Kidney (tissue), 14 donors: ENCODE data around the gene TMEM271. TPM values are rescaled to one million over a fixed set of nuclear protein-coding genes. Genes with fewer than 3 reads are reported as not detected.
"Not testable (repeated sequence)": the region's sequence is repeated elsewhere in the genome, so short reads cannot be mapped to it uniquely, and the experiment has no call there.

ENCODE experiments used
- DNase-seq, 5 donors: peaks; one replicate each; pipeline ENCODE4 v3.0.0-alpha.2; 2013 to 2020
- FAIRE-seq: peaks from 2 replicates; lab custom pipeline; 2012; peaks lifted over from hg19 to GRCh38; lab: Jason Lieb, UNC
- H3K27ac ChIP-seq, 2 donors: one replicate each; pipeline ENCODE4 v1.7.0; 2013; ENCODE audit warnings: low read depth in 2 of 2, low read length in 2 of 2, inconsistent platforms in 1 of 2
- H3K27me3 ChIP-seq: one replicate; pipeline ENCODE4 v1.7.1; 2013; ENCODE audit warnings: low read length, inconsistent platforms; ENCODE audit not compliant: control insufficient read depth, insufficient read depth
- H3K36me3 ChIP-seq, 3 donors: one replicate each; pipeline versions ENCODE4 v1.7.0 to v1.7.1; 2013; ENCODE audit warnings: low read length in 3 of 3, control low read depth in 1 of 3, inconsistent platforms in 1 of 3; ENCODE audit not compliant: insufficient read depth in 3 of 3, control insufficient read depth in 2 of 3
- H3K4me1 ChIP-seq, 3 donors: one replicate each; pipeline versions ENCODE4 v1.7.0 to v1.7.1; 2013; ENCODE audit warnings: low read length in 3 of 3, inconsistent platforms in 1 of 3, low read depth in 1 of 3; ENCODE audit not compliant: control insufficient read depth in 2 of 3, insufficient read depth in 2 of 3
- H3K4me3 ChIP-seq, 3 donors: one replicate each; pipeline versions ENCODE4 v1.7.0 to v1.8.1; 2013; ENCODE audit warnings: low read length in 3 of 3, control low read depth in 1 of 3, inconsistent platforms in 1 of 3
- H3K9ac ChIP-seq, 3 donors: one replicate each; pipeline versions ENCODE4 v1.7.0 to v1.7.1; 2013; ENCODE audit warnings: low read length in 3 of 3, control low read depth in 1 of 3, inconsistent platforms in 1 of 3
- H3K9me3 ChIP-seq, 3 donors: one replicate each; pipeline versions ENCODE4 v1.7.0 to v1.7.1; 2013; ENCODE audit warnings: low read length in 3 of 3, control low read depth in 1 of 3, inconsistent platforms in 1 of 3; ENCODE audit not compliant: control insufficient read depth in 2 of 3, insufficient read depth in 1 of 3
- intact Hi-C: fragments of 100-400 bp; cut with DNase I; formaldehyde crosslinking; loops from one replicate; pipeline ENCODE4 v1.11.1; 2022
- polyA plus RNA-seq: library from polyadenylated mRNA; stranded (reverse); fragments of 350-450 nt; fragmentation: Illumina TruSeq; extraction: RNeasy Lipid Tissue Mini Kit (QIAGEN cat#74804); gene quantifications from one replicate; pipeline ENCODE4 v1.2.3, GENCODE V29; 2014; ENCODE audit warnings: low read depth, low replicate concordance; ENCODE audit not compliant: insufficient read depth
- total RNA-seq: library from RNA; stranded (reverse); fragmentation: NEBNext Ultra II Directional; extraction: Animal tissue kit (Norgen Biotek cat#: 25700); gene quantifications from one replicate; pipeline ENCODE4 v1.2.1, GENCODE V29; 2021
- TF ChIP-seq, protein P1 (sequence below): IDR thresholded peaks from 3 replicates; pipeline ENCODE4 v1.5.1; 2012; ENCODE audit warnings: mild to moderate bottlenecking, moderate library complexity, borderline replicate concordance; ENCODE audit not compliant: insufficient read depth; ENCODE audit errors: extremely low read depth
- donor health status: control.
- donor health status: control.
- donor health status: control.
- donor health status: control.
- donor health status: control.
- donor health status: DM: yes; HTN: yes; CAD: no.
- donor health status: Normal renal cell carcinoma (clear cell type).

Gene TMEM271
- total and polyA plus RNA-seq, 2 donors from 2014 or later: not detected

- no peaks in the 10 kb centered on the region for H3K9me3 ChIP-seq
- no peaks in the 10 kb centered on the region for H3K36me3 ChIP-seq
- H3K4me3 ChIP-seq: no peak overlapping the region
- no peak overlapping the region for H3K27ac ChIP-seq
- FAIRE-seq (no peak), DNase-seq (no peak)
- TF ChIP-seq, protein P1, sequence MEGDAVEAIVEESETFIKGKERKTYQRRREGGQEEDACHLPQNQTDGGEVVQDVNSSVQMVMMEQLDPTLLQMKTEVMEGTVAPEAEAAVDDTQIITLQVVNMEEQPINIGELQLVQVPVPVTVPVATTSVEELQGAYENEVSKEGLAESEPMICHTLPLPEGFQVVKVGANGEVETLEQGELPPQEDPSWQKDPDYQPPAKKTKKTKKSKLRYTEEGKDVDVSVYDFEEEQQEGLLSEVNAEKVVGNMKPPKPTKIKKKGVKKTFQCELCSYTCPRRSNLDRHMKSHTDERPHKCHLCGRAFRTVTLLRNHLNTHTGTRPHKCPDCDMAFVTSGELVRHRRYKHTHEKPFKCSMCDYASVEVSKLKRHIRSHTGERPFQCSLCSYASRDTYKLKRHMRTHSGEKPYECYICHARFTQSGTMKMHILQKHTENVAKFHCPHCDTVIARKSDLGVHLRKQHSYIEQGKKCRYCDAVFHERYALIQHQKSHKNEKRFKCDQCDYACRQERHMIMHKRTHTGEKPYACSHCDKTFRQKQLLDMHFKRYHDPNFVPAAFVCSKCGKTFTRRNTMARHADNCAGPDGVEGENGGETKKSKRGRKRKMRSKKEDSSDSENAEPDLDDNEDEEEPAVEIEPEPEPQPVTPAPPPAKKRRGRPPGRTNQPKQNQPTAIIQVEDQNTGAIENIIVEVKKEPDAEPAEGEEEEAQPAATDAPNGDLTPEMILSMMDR: no peak
- peaks cover 11% of the 10 kb centered on the region for H3K27me3 ChIP-seq
- intact Hi-C loops: no loop called here
- no peaks in the 10 kb centered on the region for H3K4me1 ChIP-seq
- no peak overlapping the region for H3K9ac ChIP-seq
Measured at GRCh38 chr4:567457-568350, 8.4 kb downstream of the TMEM271 start.

DNA sequence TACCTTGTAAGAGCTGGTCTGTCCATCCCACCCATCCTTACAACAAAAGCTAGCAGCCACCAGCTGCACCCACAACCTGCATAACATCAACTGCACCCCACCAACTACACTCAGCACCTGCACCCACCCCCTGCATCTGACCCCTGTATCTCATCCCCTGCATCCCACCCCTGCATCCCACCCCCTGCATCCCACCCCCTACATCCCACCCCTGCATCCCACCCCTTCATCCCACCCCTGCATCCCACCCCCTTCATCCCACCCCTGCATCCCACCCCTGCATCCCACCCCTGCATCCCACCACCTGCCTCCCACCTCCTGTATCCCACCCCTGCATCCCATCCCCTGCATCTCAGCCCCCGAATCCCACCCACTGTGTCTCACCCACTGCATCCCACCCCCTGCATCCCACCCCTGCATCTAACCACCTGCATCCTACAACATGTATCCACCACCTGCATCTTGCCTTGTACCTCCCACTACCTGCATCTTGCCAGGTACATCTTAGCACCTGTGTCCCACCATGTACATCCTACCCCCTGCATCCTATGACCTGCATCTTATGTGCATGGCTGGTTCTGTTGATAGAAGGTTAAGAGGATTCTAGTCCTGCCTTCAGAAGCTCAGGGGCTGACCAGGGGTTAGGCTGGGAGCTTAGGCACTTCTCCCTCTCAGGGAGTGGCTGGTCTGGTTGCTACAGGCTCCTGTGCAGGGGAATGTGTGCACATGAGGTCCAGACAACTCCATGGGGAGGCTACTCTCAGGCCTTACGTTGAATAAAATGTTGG is 9.4 kb downstream of the TMEM271 start:
- intact Hi-C loops: no loop called here
- Histone ChIP-seq H3K9me3 (no peaks in the 10 kb centered on the region), H3K4me1 (no peaks in the 10 kb centered on the region), H3K4me3 (no peak overlapping the region), H3K27ac (no peak overlapping the region), H3K9ac (no peak overlapping the region), H3K36me3 (no peaks in the 10 kb centered on the region), H3K27me3 (peaks cover 4% of the 10 kb centered on the region)
- DNase-seq (peak in 1 of 5 donors; percentile 37), FAIRE-seq (no peak)
- TF ChIP-seq, protein P1: no peak

- H3K36me3 ChIP-seq: no peaks in the 10 kb centered on the region
- no peak overlapping the region for H3K27ac ChIP-seq
- no peaks in the 10 kb centered on the region for H3K4me1 ChIP-seq
- intact Hi-C loops: no loop called here
- H3K9ac ChIP-seq: no peak overlapping the region
- DNase-seq: peak in 1 of 5 donors; percentile 33
- no peak for FAIRE-seq
- H3K27me3 ChIP-seq: peaks cover 3% of the 10 kb centered on the region
- no peaks in the 10 kb centered on the region for H3K9me3 ChIP-seq
- H3K4me3 ChIP-seq: no peak overlapping the region
- TF ChIP-seq, protein P1: no peak
Measured at GRCh38 chr4:566035-566434, 10.1 kb downstream of the TMEM271 start.

DNA sequence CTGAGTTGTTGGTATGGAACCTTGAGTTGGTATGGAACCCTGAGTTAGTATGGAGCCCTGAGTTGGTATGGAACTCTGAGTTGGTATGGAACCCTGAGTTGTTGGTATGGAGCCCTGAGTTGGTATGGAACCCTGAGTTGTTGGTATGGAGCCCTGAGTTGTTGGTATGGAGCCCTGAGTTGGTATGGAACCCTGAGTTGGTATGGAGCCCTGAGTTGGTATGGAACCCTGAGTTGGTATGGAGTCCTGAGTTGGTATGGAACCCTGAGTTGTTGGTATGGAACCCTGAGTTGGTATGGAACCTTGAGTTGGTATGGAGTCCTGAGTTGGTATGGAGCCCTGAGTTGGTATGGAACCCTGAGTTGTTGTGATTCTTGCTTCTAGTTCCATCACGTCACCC is 10.5 kb downstream of the TMEM271 start:
- H3K9me3 ChIP-seq, intact Hi-C loops, H3K27me3 ChIP-seq, DNase-seq, H3K27ac ChIP-seq, FAIRE-seq, H3K4me3 ChIP-seq, H3K4me1 ChIP-seq, H3K36me3 ChIP-seq, H3K9ac ChIP-seq: not testable (repeated sequence)

DNA sequence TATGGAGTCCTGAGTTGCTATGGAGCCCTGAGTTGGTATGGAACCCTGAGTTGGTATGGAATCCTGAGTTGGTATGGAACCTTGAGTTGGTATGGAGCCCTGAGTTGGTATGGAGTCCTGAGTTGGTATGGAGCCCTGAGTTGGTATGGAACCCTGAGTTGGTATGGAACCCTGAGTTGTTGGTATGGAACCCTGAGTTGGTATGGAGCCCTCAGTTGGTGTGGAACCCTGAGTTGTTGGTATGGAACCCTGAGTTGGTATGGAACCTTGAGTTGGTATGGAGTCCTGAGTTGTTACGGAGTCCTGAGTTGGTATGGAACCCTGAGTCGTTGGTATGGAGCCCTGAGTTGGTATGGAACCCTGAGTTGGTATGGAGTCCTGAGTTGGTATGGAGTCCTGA is 13.6 kb downstream of the TMEM271 start:
- H3K4me3 ChIP-seq, H3K9ac ChIP-seq, H3K27ac ChIP-seq, H3K4me1 ChIP-seq, H3K36me3 ChIP-seq, H3K27me3 ChIP-seq, H3K9me3 ChIP-seq, DNase-seq, FAIRE-seq, intact Hi-C loops: not testable (repeated sequence)
